ENCODE results near the gene ENOX1. TPM values are rescaled to one million over a fixed set of nuclear protein-coding genes. Genes with fewer than 3 reads are reported as not detected.

Gene ENOX1
- total RNA-seq, 1 experiment from 2014 or later, result 2.4 TPM

GRCh38 chr13:43564952-43565351 lies 221.8 kb downstream of the ENOX1 start:
- Histone ChIP-seq H3K9me3 (no peaks in the 10 kb centered on the region), H3K4me3 (no peak overlapping the region), H3K27me3 (no peaks in the 10 kb centered on the region), H3K36me3 (no peaks in the 10 kb centered on the region)
- no peak for DNase-seq

- Histone ChIP-seq H3K4me3 (no peak overlapping the region), H3K9me3 (no peaks in the 10 kb centered on the region), H3K36me3 (no peaks in the 10 kb centered on the region), H3K27me3 (no peaks in the 10 kb centered on the region)
- no peak for DNase-seq
Observed at GRCh38 chr13:43561081-43561480, 225.7 kb downstream of the ENOX1 start.

- DNase-seq, result no peak
- Histone ChIP-seq H3K36me3 (no peaks in the 10 kb centered on the region), H3K4me3 (no peak overlapping the region), H3K27me3 (no peaks in the 10 kb centered on the region), H3K9me3 (no peaks in the 10 kb centered on the region)
Observed at GRCh38 chr13:43558939-43559338, 227.8 kb downstream of the ENOX1 start.

GRCh38 chr13:43558326-43558725 lies 228.4 kb downstream of the ENOX1 start:
- no peaks in the 10 kb centered on the region for H3K36me3 ChIP-seq
- no peak for DNase-seq
- no peak overlapping the region for H3K4me3 ChIP-seq
- no peaks in the 10 kb centered on the region for H3K27me3 ChIP-seq
- H3K9me3 ChIP-seq, result no peaks in the 10 kb centered on the region

GRCh38 chr13:43555667-43556066 lies 231.1 kb downstream of the ENOX1 start:
- Histone ChIP-seq H3K9me3 (no peaks in the 10 kb centered on the region), H3K36me3 (no peaks in the 10 kb centered on the region), H3K27me3 (no peaks in the 10 kb centered on the region), H3K4me3 (no peak overlapping the region)
- no peak for DNase-seq

- Histone ChIP-seq H3K27me3 (no peaks in the 10 kb centered on the region), H3K36me3 (no peaks in the 10 kb centered on the region), H3K9me3 (no peaks in the 10 kb centered on the region), H3K4me3 (no peak overlapping the region)
- no peak for DNase-seq
Observed at GRCh38 chr13:43551897-43552456, 234.8 kb downstream of the ENOX1 start.

GRCh38 chr13:43546816-43547215 lies 240.0 kb downstream of the ENOX1 start:
- Histone ChIP-seq H3K4me3 (no peak overlapping the region), H3K9me3 (no peaks in the 10 kb centered on the region), H3K27me3 (no peaks in the 10 kb centered on the region), H3K36me3 (no peaks in the 10 kb centered on the region; the same call in 1 of the 2 replicates)
- DNase-seq, result no peak

- peak; percentile 20 for DNase-seq
- no peak overlapping the region for H3K4me3 ChIP-seq
- H3K27me3 ChIP-seq, result no peaks in the 10 kb centered on the region
- no peaks in the 10 kb centered on the region; the same call in 1 of the 2 replicates for H3K36me3 ChIP-seq
- no peaks in the 10 kb centered on the region for H3K9me3 ChIP-seq
Observed at GRCh38 chr13:43546251-43546650, 240.5 kb downstream of the ENOX1 start.

- DNase-seq, result no peak
- Histone ChIP-seq H3K27me3 (no peaks in the 10 kb centered on the region), H3K4me3 (no peak overlapping the region), H3K9me3 (no peaks in the 10 kb centered on the region), H3K36me3 (no peaks in the 10 kb centered on the region; the same call in 1 of the 2 replicates)
Observed at GRCh38 chr13:43545317-43545874, 241.4 kb downstream of the ENOX1 start.

GRCh38 chr13:43544631-43545030 lies 242.1 kb downstream of the ENOX1 start:
- no peaks in the 10 kb centered on the region for H3K9me3 ChIP-seq
- no peak overlapping the region for H3K4me3 ChIP-seq
- H3K27me3 ChIP-seq, result no peaks in the 10 kb centered on the region
- no peaks in the 10 kb centered on the region; the same call in 1 of the 2 replicates for H3K36me3 ChIP-seq
- DNase-seq, result no peak

GRCh38 chr13:43544011-43544410 lies 242.8 kb downstream of the ENOX1 start:
- H3K9me3 ChIP-seq, result peaks cover 4% of the 10 kb centered on the region; the same call in 1 of the 2 replicates
- H3K4me3 ChIP-seq, result no peak overlapping the region
- no peaks in the 10 kb centered on the region; the same call in 1 of the 2 replicates for H3K36me3 ChIP-seq
- peak; percentile 82 for DNase-seq
- H3K27me3 ChIP-seq, result no peaks in the 10 kb centered on the region

- no peak overlapping the region for H3K4me3 ChIP-seq
- H3K27me3 ChIP-seq, result no peaks in the 10 kb centered on the region
- peaks cover 5% of the 10 kb centered on the region; the same call in 1 of the 2 replicates for H3K9me3 ChIP-seq
- H3K36me3 ChIP-seq, result no peaks in the 10 kb centered on the region; the same call in 1 of the 2 replicates
- DNase-seq, result no peak
Observed at GRCh38 chr13:43543331-43543730, 243.4 kb downstream of the ENOX1 start.

- no peak overlapping the region for H3K4me3 ChIP-seq
- H3K27me3 ChIP-seq, result no peaks in the 10 kb centered on the region
- no peaks in the 10 kb centered on the region for H3K36me3 ChIP-seq
- DNase-seq, result no peak
- peaks cover 5% of the 10 kb centered on the region; the same call in 1 of the 2 replicates for H3K9me3 ChIP-seq
Observed at GRCh38 chr13:43537124-43537523, 249.6 kb downstream of the ENOX1 start.

- DNase-seq, result no peak
- Histone ChIP-seq H3K36me3 (no peaks in the 10 kb centered on the region), H3K9me3 (no peaks in the 10 kb centered on the region), H3K27me3 (no peaks in the 10 kb centered on the region), H3K4me3 (no peak overlapping the region)
Observed at GRCh38 chr13:43529796-43530195, 257.0 kb downstream of the ENOX1 start.

GRCh38 chr13:43528992-43529391 lies 257.8 kb downstream of the ENOX1 start:
- H3K36me3 ChIP-seq, result no peaks in the 10 kb centered on the region
- no peak for DNase-seq
- no peaks in the 10 kb centered on the region for H3K9me3 ChIP-seq
- no peak overlapping the region for H3K4me3 ChIP-seq
- no peaks in the 10 kb centered on the region for H3K27me3 ChIP-seq

- Histone ChIP-seq H3K4me3 (no peak overlapping the region), H3K36me3 (no peaks in the 10 kb centered on the region), H3K27me3 (no peaks in the 10 kb centered on the region), H3K9me3 (no peaks in the 10 kb centered on the region)
- DNase-seq, result no peak
Observed at GRCh38 chr13:43522788-43523187, 264.0 kb downstream of the ENOX1 start.

- DNase-seq, result no peak
- Histone ChIP-seq H3K9me3 (no peaks in the 10 kb centered on the region), H3K4me3 (no peak overlapping the region), H3K27me3 (no peaks in the 10 kb centered on the region), H3K36me3 (no peaks in the 10 kb centered on the region)
Observed at GRCh38 chr13:43520351-43520750, 266.4 kb downstream of the ENOX1 start.

GRCh38 chr13:43518833-43519232 lies 267.9 kb downstream of the ENOX1 start:
- Histone ChIP-seq H3K36me3 (no peaks in the 10 kb centered on the region), H3K4me3 (no peak overlapping the region), H3K9me3 (no peaks in the 10 kb centered on the region), H3K27me3 (no peaks in the 10 kb centered on the region)
- no peak for DNase-seq
